B cell (primary cell): ENCODE measurements around the gene HAGHL.

ENCODE experiments used
- CTCF ChIP-seq: fragments of 200-600 bp; IDR thresholded peaks from one replicate; pipeline ENCODE4 v1.8.0; 2022; ENCODE audit warnings: antibody characterized with exemption, mild to moderate bottlenecking
- EZH2 ChIP-seq: IDR thresholded peaks from 2 replicates; pipeline ENCODE4 v1.6.1; 2012; ENCODE audit warnings: borderline replicate concordance, low read depth, mild to moderate bottlenecking, moderate library complexity, low read length; ENCODE audit not compliant: insufficient read depth, poor library complexity, severe bottlenecking

GRCh38 chr16:716768-717325 lies 10.1 kb upstream of the HAGHL start:
- TF ChIP-seq CTCF (no peak), EZH2 (no peak)
